Lower leg skin (tissue), 4 donors: ENCODE results near the gene PRR20B. TPM values are rescaled to one million over a fixed set of nuclear protein-coding genes. Genes with fewer than 3 reads are reported as not detected.
"Not testable (repeated sequence)": the region's sequence is repeated elsewhere in the genome, so short reads cannot be mapped to it uniquely, and the experiment has no call there.

Experiments
- DNase-seq, 2 donors: peaks; one replicate each; pipeline ENCODE4 v3.0.0-alpha.2; 2019; ENCODE audit warnings: low spot score in 2 of 2
- H3K4me3 ChIP-seq: fragments of 200-600 bp; sonication (generic); 2 replicates; pipeline ENCODE4 v1.5.1; 2017; ENCODE audit warnings: mild to moderate bottlenecking, low read depth; ENCODE audit not compliant: poor library complexity, severe bottlenecking
- POLR2A ChIP-seq, 2 donors: fragments of 450-650 bp; IDR thresholded peaks; one replicate each; pipeline ENCODE4 v1.6.1; 2016 to 2017; ENCODE audit warnings: antibody characterized with exemption in 2 of 2, mild to moderate bottlenecking in 1 of 2, moderate library complexity in 1 of 2
- WGBS, 2 donors: methylation state at CpG; one replicate each; pipeline ENCODE4 v1.1.5; 2018; 5-methylcytosine and 5-hydroxymethylcytosine counted together
- intact Hi-C: fragments of 100-400 bp; cut with DNase I; formaldehyde crosslinking; loops from one replicate; pipeline ENCODE4 v1.15.0; 2023; ENCODE audit warnings: low total_unique reads
- total RNA-seq, 4 donors: library from RNA; depleted of rRNA; stranded (reverse); fragments of >200 nt; gene quantifications; one replicate each; pipeline ENCODE4 v1.1.0, GENCODE V29; 2016
- TF ChIP-seq, protein P1 (sequence below), 3 donors: fragments of 450-650 bp; IDR thresholded peaks; one replicate each; pipeline ENCODE4 v1.5.1; 2016; ENCODE audit warnings: antibody characterized with exemption in 3 of 3, mild to moderate bottlenecking in 3 of 3, moderate library complexity in 2 of 3

PRR20B gene
- total RNA-seq, 4 donors from 2014 or later = not detected

GRCh38 chr13:57138988-57139387, 8.3 kb upstream of the PRR20B start:
- intact Hi-C loops = no loop called here
- peak in 1 of 2 donors; percentile 58 for DNase-seq
- no peak overlapping the region for H3K4me3 ChIP-seq
- TF ChIP-seq POLR2A (IDR thresholded peaks at IDR 0.05) = no peak
- TF ChIP-seq, protein P1, sequence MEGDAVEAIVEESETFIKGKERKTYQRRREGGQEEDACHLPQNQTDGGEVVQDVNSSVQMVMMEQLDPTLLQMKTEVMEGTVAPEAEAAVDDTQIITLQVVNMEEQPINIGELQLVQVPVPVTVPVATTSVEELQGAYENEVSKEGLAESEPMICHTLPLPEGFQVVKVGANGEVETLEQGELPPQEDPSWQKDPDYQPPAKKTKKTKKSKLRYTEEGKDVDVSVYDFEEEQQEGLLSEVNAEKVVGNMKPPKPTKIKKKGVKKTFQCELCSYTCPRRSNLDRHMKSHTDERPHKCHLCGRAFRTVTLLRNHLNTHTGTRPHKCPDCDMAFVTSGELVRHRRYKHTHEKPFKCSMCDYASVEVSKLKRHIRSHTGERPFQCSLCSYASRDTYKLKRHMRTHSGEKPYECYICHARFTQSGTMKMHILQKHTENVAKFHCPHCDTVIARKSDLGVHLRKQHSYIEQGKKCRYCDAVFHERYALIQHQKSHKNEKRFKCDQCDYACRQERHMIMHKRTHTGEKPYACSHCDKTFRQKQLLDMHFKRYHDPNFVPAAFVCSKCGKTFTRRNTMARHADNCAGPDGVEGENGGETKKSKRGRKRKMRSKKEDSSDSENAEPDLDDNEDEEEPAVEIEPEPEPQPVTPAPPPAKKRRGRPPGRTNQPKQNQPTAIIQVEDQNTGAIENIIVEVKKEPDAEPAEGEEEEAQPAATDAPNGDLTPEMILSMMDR (IDR thresholded peaks at IDR 0.05) = no peak
- WGBS, 2 donors = 90 to 95% methylated on average over 5 of the region's 5 CpGs

GRCh38 chr13:57139781-57140180, 7.5 kb upstream of the PRR20B start:
- intact Hi-C loops, H3K4me3 ChIP-seq, DNase-seq: not testable (repeated sequence)
- WGBS, 2 donors = 93 to 95% methylated on average over 4 to 11 of the region's 18 CpGs

DNA sequence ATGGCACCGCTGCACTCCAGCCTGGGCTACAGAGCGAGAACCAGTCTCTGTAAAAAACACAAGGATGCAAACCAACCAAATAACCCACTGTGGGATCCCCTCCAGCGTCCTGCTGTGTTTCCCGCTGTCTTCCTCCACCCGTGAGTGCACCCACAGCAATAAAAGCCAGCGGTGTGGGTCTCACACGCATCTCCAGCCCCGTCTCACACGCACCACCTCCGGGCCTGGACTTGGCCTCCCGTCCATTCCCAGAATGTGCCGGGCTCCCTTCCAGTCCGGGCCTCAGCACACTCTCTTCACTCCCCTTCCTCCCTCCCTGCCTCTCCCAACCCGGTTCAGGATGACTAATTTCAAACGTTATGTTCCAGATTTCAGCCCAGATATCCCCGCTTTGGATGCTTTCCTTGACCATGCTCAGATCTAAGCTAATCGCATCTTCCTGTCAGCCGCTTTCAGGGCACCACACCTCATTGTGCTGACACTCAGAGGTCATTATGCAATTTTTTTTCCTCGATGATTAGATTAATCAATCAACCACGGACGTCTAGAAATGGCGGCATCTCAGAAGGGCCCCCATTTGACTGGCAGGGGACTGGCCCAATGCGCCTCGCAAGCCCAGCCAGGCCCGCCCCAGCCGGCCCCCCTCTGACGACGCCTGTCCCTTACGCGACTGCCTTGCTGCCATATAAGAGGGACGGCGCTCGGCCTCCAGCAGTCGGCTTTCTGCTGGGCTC, 6.9 kb upstream of the PRR20B start, which contains the start of gene PRR20A:
PRR20A (plus strand) TSS at position 684 of the 734 bp plus-strand sequence. CDS start 387 bp downstream, outside the sequence.
- H3K4me3 ChIP-seq, DNase-seq, intact Hi-C loops: not testable (repeated sequence)
- 92% methylated on average over 12 to 14 of the region's 34 CpGs for WGBS, 2 donors

DNA sequence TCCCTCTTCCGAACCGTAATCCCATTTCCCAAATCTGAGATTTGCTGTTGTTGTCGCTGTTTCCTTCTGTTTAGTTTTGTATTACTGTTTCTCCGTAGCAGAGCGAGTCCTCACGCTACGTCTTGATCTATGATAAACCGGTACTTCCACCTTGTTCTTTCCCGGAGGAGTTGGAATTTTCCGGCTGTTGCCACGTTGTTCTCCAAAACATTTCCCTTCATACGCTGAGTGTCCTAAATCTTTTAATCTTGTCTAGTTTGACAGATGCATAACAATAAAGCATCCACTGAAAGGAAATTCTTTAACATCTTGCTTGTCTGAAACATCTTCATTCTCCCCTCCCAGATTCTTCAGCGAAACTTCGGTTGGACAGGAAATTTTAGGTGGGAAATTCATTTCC, 818 bp downstream of the PRR20B start:
- DNase-seq, intact Hi-C loops, H3K4me3 ChIP-seq: not testable (repeated sequence)
- 94 to 96% methylated on average over 9 of the region's 14 CpGs for WGBS, 2 donors

GRCh38 chr13:57153761-57154160, 6.5 kb downstream of the PRR20B start, which contains the start of gene PRR20C:
TSS of gene PRR20C (plus strand) at chr13:57154061. CDS start at chr13:57154448, 387 bp downstream.
- DNase-seq, H3K4me3 ChIP-seq, intact Hi-C loops: not testable (repeated sequence)
- no CpG with 5 or more reads among the region's 22 CpGs for WGBS, 2 donors

- H3K4me3 ChIP-seq, intact Hi-C loops, DNase-seq: not testable (repeated sequence)
- WGBS, 2 donors = no CpG with 5 or more reads among the region's 22 CpGs
Measured at GRCh38 chr13:57160332-57160731, 13.0 kb downstream of the PRR20B start, which contains the start of gene PRR20D. TSS of gene PRR20D (plus strand) at chr13:57160632. CDS start at chr13:57161019, 387 bp downstream.

DNA sequence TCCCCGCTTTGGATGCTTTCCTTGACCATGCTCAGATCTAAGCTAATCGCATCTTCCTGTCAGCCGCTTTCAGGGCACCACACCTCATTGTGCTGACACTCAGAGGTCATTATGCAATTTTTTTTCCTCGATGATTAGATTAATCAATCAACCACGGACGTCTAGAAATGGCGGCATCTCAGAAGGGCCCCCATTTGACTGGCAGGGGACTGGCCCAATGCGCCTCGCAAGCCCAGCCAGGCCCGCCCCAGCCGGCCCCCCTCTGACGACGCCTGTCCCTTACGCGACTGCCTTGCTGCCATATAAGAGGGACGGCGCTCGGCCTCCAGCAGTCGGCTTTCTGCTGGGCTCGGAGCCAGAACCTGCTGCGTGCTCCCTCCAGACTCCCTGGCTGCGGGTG, 19.6 kb downstream of the PRR20B start, which contains the start of gene PRR20E:
PRR20E (plus strand) TSS at position 301 of the 400 bp plus-strand sequence. CDS start 387 bp downstream, outside the sequence.
- no CpG with 5 or more reads among the region's 22 CpGs for WGBS, 2 donors
- intact Hi-C loops = not testable (repeated sequence)

GRCh38 chr13:57191667-57192066, 44.4 kb downstream of the PRR20B start:
- TF ChIP-seq POLR2A (IDR thresholded peaks at IDR 0.05) = no peak
- TF ChIP-seq, protein P1 (IDR thresholded peaks at IDR 0.05) = no peak
- no peak overlapping the region for H3K4me3 ChIP-seq
- intact Hi-C loops = no loop called here
- DNase-seq = no peak
- WGBS, 2 donors = 72 to 80% methylated on average over 1 of the region's 1 CpG

More for the DNA sequence above, 19.6 kb downstream of the PRR20B start, which contains the start of gene PRR20E:
- H3K4me3 ChIP-seq, DNase-seq: not testable (repeated sequence)

Other genes starting within 250 kb of the PRR20B start
- not detected for gene PRR20A, start 6.6 kb upstream of the PRR20B start, total RNA-seq
- gene PRR20C, start 6.6 kb downstream of the PRR20B start, total RNA-seq = not detected
- not detected for gene PRR20D, start 13.1 kb downstream of the PRR20B start, total RNA-seq
- not detected for gene PRR20E, start 19.7 kb downstream of the PRR20B start, total RNA-seq